ENCODE measurements around the gene DPH7. TPM values are rescaled to one million over a fixed set of nuclear protein-coding genes. Genes with fewer than 3 reads are reported as not detected.

DPH7 gene
- total RNA-seq, 1 experiment from 2014 or later, result 54.4 TPM

DNA sequence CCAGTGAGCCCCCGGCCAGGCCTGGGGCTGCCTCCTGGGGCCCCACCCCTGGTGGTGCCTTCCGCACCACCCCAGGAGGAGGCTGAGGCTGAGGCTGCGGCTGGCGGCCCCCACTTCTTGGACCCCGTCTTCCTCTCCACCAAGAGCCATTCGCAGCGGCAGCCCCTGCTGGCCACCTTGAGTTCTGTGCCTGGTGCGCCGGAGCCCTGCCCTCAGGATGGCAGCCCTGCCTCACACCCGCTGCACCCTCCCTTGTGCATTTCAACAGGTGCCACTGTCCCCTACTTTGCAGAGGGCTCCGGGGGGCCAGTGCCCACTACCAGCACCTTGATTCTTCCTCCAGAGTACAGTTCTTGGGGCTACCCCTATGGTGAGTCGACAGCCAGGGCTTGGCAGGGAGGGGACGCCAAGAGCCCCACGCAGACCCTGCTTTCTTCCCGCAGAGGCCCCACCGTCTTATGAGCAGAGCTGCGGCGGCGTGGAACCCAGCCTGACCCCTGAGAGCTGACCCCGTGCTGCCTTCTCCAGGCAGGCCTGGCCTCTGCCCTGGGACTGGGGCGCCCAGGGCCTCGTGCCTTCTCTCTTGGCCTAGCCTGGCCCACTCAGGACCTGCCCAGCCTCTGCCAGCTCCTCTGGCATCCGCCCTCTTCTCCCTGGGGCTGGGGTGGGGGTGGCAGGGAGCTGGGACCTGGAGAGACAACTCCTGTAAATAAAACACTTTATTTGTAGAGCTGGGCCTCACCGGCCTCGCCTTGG is 36.1 kb upstream of the DPH7 start:
- peak overlapping the region; percentile 99 for H3K27ac ChIP-seq (ENCODE audit: low read depth, low read length)
- no peaks in the 10 kb centered on the region for H3K9me2 ChIP-seq (ENCODE audit: insufficient read depth)
- CTCF ChIA-PET, result no interaction called here
- POLR2A ChIA-PET, result interaction anchor here (1.1 kb wide), 1 partner anchor 10 kb away, joined by 4 read pairs; the partner anchor contains the start of gene ARRDC1
- RAD21 ChIA-PET (ENCODE audit: low non-redundant PET in 1 of 2, low total read pairs in 2 of 2, uncharacterized antibody in 2 of 2, unreplicated experiment in 2 of 2), result no interaction called here
- no peak for DNase-seq (ENCODE audit: low read depth, low spot score)
- no peaks in the 10 kb centered on the region for H3K27me3 ChIP-seq (ENCODE audit: insufficient read depth, low read length)
- H3K4me2 ChIP-seq (ENCODE audit: low read length), result no peak overlapping the region
- peaks cover 2 to 26% of the 10 kb centered on the region in 2 experiments; a peak in 2 of 4 replicates for H3K36me3 ChIP-seq (ENCODE audit: control insufficient read depth in 1 of 2, insufficient read depth in 2 of 2, low read length in 2 of 2)
- H3K4me1 ChIP-seq (ENCODE audit: control insufficient read depth in 1 of 2, insufficient read depth in 2 of 2, low read length in 2 of 2), result peaks cover 38 to 57% of the 10 kb centered on the region in 2 experiments
- H2AFZ ChIP-seq (ENCODE audit: low read depth, low read length, poor library complexity, severe bottlenecking), result no peak overlapping the region
- no peaks in the 10 kb centered on the region for H3K9me3 ChIP-seq (ENCODE audit: control insufficient read depth in 1 of 2, insufficient read depth in 1 of 2, low read depth in 1 of 2, low read length in 2 of 2)
- TF ChIP-seq, protein P1, sequence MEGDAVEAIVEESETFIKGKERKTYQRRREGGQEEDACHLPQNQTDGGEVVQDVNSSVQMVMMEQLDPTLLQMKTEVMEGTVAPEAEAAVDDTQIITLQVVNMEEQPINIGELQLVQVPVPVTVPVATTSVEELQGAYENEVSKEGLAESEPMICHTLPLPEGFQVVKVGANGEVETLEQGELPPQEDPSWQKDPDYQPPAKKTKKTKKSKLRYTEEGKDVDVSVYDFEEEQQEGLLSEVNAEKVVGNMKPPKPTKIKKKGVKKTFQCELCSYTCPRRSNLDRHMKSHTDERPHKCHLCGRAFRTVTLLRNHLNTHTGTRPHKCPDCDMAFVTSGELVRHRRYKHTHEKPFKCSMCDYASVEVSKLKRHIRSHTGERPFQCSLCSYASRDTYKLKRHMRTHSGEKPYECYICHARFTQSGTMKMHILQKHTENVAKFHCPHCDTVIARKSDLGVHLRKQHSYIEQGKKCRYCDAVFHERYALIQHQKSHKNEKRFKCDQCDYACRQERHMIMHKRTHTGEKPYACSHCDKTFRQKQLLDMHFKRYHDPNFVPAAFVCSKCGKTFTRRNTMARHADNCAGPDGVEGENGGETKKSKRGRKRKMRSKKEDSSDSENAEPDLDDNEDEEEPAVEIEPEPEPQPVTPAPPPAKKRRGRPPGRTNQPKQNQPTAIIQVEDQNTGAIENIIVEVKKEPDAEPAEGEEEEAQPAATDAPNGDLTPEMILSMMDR (IDR thresholded peaks at IDR 0.05 in 2 of 3, conservative IDR thresholded peaks at IDR 0.05 in 1 of 3; ENCODE audit: borderline replicate concordance in 1 of 3, insufficient read depth in 1 of 3, low read depth in 2 of 3, low read length in 2 of 3), result peak in 1 of 3 experiments; percentile 6; a peak in 1 of 6 replicates
- no peak for TF ChIP-seq FOSL1 (IDR thresholded peaks at IDR 0.05; ENCODE audit: low read depth)
- no TSS peak for BruUV-seq (replicated peaks)
- H4K20me1 ChIP-seq (ENCODE audit: insufficient read depth), result no peaks in the 10 kb centered on the region
- ATAC-seq, result no peak
- intact Hi-C loops (cut with micrococcal nuclease), result loop anchor here (5.0 kb wide), 1 partner anchor 38 kb away; the partner anchor contains the start of gene DPH7
- H3K9ac ChIP-seq (ENCODE audit: low read length), result no peak overlapping the region
- no peak overlapping the region for H3K4me3 ChIP-seq (replicated peaks in 1 of 2; ENCODE audit: low read depth in 1 of 2, low read length in 2 of 2)
- H3K79me2 ChIP-seq (ENCODE audit: insufficient read depth, low read length), result peaks cover 48% of the 10 kb centered on the region

DNA sequence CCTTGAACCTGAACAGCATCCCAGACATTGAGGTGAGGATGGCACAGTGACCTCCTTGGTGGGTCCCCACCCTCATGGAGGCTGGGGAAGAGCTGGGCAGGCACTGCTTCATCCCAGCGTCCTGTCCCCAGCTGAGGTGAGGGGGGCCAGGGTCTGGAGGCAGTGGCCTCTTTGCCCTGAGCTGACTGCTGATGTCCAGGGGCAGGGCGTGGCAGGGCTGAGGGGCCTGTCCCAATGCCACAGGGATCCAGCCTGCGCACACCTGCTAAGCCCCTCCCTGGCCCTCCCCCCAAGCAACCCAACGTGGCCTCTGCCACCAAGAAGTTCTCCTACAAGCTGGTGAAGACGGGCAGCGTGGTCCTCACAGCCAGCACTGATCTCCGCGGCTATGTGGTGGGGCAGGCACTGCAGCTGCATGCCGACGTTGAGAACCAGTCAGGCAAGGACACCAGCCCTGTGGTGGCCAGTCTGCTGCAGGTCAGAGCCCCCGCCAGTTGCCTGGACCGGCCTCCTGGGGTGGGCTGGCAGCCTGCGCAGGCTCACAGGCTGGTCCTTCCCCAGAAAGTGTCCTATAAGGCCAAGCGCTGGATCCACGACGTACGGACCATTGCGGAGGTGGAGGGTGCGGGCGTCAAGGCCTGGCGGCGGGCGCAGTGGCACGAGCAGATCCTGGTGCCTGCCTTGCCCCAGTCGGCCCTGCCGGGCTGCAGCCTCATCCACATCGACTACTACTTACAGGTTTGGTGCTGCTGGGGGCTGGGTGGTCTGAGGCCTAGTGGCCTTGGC is 35.2 kb upstream of the DPH7 start:
- H3K4me1 ChIP-seq (ENCODE audit: control insufficient read depth in 1 of 2, insufficient read depth in 2 of 2, low read length in 2 of 2), result peaks cover 41 to 60% of the 10 kb centered on the region in 2 experiments
- no peak for DNase-seq (ENCODE audit: low read depth, low spot score)
- H3K27me3 ChIP-seq (ENCODE audit: insufficient read depth, low read length), result no peaks in the 10 kb centered on the region
- no peak overlapping the region for H2AFZ ChIP-seq (ENCODE audit: low read depth, low read length, poor library complexity, severe bottlenecking)
- H3K9me3 ChIP-seq (ENCODE audit: control insufficient read depth in 1 of 2, insufficient read depth in 1 of 2, low read depth in 1 of 2, low read length in 2 of 2), result no peaks in the 10 kb centered on the region
- peak overlapping the region in 1 of 2 experiments; percentile 62; a peak in 1 of 4 replicates for H3K4me3 ChIP-seq (replicated peaks in 1 of 2; ENCODE audit: low read depth in 1 of 2, low read length in 2 of 2)
- intact Hi-C loops (cut with micrococcal nuclease), result loop anchor here (5.0 kb wide), 1 partner anchor 37 kb away; the partner anchor contains the start of gene DPH7
- peaks cover 50% of the 10 kb centered on the region for H3K79me2 ChIP-seq (ENCODE audit: insufficient read depth, low read length)
- ATAC-seq, result no peak
- POLR2A ChIA-PET, result no interaction called here
- peak overlapping the region; percentile 99 for H3K27ac ChIP-seq (ENCODE audit: low read depth, low read length)
- RAD21 ChIA-PET (ENCODE audit: low non-redundant PET in 1 of 2, low total read pairs in 2 of 2, uncharacterized antibody in 2 of 2, unreplicated experiment in 2 of 2), result no interaction called here
- H3K4me2 ChIP-seq (ENCODE audit: low read length), result peak overlapping the region; percentile 100
- no peaks in the 10 kb centered on the region for H4K20me1 ChIP-seq (ENCODE audit: insufficient read depth)
- no peaks in the 10 kb centered on the region for H3K9me2 ChIP-seq (ENCODE audit: insufficient read depth)
- CTCF ChIA-PET, result no interaction called here
- peak overlapping the region; percentile 92 for H3K9ac ChIP-seq (ENCODE audit: low read length)
- peaks cover 2 to 26% of the 10 kb centered on the region in 2 experiments; a peak in 2 of 4 replicates for H3K36me3 ChIP-seq (ENCODE audit: control insufficient read depth in 1 of 2, insufficient read depth in 2 of 2, low read length in 2 of 2)
- no TSS peak for BruUV-seq (replicated peaks)
- TF ChIP-seq YY1 (IDR thresholded peaks at IDR 0.05; ENCODE audit: extremely low read depth, insufficient replicate concordance, low read depth, low read length), result no peak
- TF ChIP-seq TCF7L2 (IDR thresholded peaks at IDR 0.05; ENCODE audit: borderline replicate concordance, extremely low read depth, insufficient read depth, insufficient read length), result no peak
- TF ChIP-seq EGR1 (IDR thresholded peaks at IDR 0.05; ENCODE audit: low read depth), result no peak
- no peak; the same call in none of the 2 replicates for TF ChIP-seq POLR2AphosphoS5 (IDR thresholded peaks at IDR 0.05; ENCODE audit: low read depth, low read length)
- TF ChIP-seq, protein P2, sequence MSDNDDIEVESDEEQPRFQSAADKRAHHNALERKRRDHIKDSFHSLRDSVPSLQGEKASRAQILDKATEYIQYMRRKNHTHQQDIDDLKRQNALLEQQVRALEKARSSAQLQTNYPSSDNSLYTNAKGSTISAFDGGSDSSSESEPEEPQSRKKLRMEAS (IDR thresholded peaks at IDR 0.05), result no peak
- TF ChIP-seq CBX3 (IDR thresholded peaks at IDR 0.05; ENCODE audit: low read depth), result no peak
- TF ChIP-seq FOSL1 (IDR thresholded peaks at IDR 0.05; ENCODE audit: low read depth), result no peak
- TF ChIP-seq EZH2phosphoT487 (IDR thresholded peaks at IDR 0.05; ENCODE audit: borderline replicate concordance), result no peak
- no peak for TF ChIP-seq EZH2 (IDR thresholded peaks at IDR 0.05)
- TF ChIP-seq, protein P1 (IDR thresholded peaks at IDR 0.05 in 2 of 3, conservative IDR thresholded peaks at IDR 0.05 in 1 of 3; ENCODE audit: borderline replicate concordance in 1 of 3, insufficient read depth in 1 of 3, low read depth in 2 of 3, low read length in 2 of 3), result no peak

All from HCT116 (cell line).